ENCODE data around the gene ATPAF1. TPM values are rescaled to one million over a fixed set of nuclear protein-coding genes. Genes with fewer than 3 reads are reported as not detected.

The ATPAF1 gene
- polyA plus RNA-seq, 2 of the 4 experiments (the other 2 are of a cell fraction) = 28.9 to 63.7 TPM

GRCh38 chr1:46611691-46612221 is 56.4 kb downstream of the ATPAF1 start:
- CTCF ChIA-PET = interaction anchor here (2.1 kb wide), 1 partner anchor 12 kb away, joined by 7 read pairs; no protein-coding TSS in a partner anchor
- POLR2A ChIA-PET = interaction anchor here (0.7 to 1.4 kb wide), 2 partner anchors 7 to 57 kb away, joined by 4 to 6 read pairs; partner anchors contain the start of gene MKNK1
- 37% methylated on average over 5 of the region's 7 CpGs for WGBS (ENCODE audit: missing lambda C conversion rate)
- Histone ChIP-seq H3K4me3 (no peak overlapping the region), H3K4me2 (peak overlapping the region; percentile 60), H3K27ac (peak overlapping the region; percentile 66 to 83), H3K9me3 (no peaks in the 10 kb centered on the region), H3K4me1 (peaks cover 36% of the 10 kb centered on the region)
- FAIRE-seq (no peak), DNase-seq (ENCODE audit: low read depth in 1 of 2, low spot score in 1 of 2) (peak in 1 of 2 experiments; percentile 56), ATAC-seq (peak; percentile 25 to 41; a peak in 3 of 6 replicates)
- TF ChIP-seq NFE2L2 (conservative IDR thresholded peaks at IDR 0.05; ENCODE audit: low read length) = no peak
- TF ChIP-seq CEBPB (IDR thresholded peaks at IDR 0.05) = no peak
- TF ChIP-seq MAFK (IDR thresholded peaks at IDR 0.05; ENCODE audit: partially characterized antibody) = peak; percentile 59

- ATAC-seq (no peak), FAIRE-seq (no peak), DNase-seq (ENCODE audit: low read depth in 1 of 2, low spot score in 1 of 2) (no peak)
- Histone ChIP-seq H3K9me3 (no peaks in the 10 kb centered on the region), H3K4me2 (no peak overlapping the region), H3K27ac (no peak overlapping the region), H3K4me3 (no peak overlapping the region), H3K4me1 (peaks cover 28% of the 10 kb centered on the region)
- 96% methylated on average over 6 of the region's 7 CpGs for WGBS (ENCODE audit: missing lambda C conversion rate)
- TF ChIP-seq JUNB (IDR thresholded peaks at IDR 0.05) (no peak), HEYL (CRISPR knock-in tag; IDR thresholded peaks at IDR 0.05) (no peak), CHD4 (IDR thresholded peaks at IDR 0.05; ENCODE audit: borderline replicate concordance) (no peak), CTCF (IDR thresholded peaks at IDR 0.05) (no peak), HOXB13 (CRISPR knock-in tag; IDR thresholded peaks at IDR 0.05; ENCODE audit: low read depth) (no peak), ESRRA (IDR thresholded peaks at IDR 0.05; ENCODE audit: borderline replicate concordance, low read length) (no peak), CBX2 (IDR thresholded peaks at IDR 0.05; ENCODE audit: borderline replicate concordance, low read depth) (no peak), CHD2 (IDR thresholded peaks at IDR 0.05; ENCODE audit: low read length, partially characterized antibody) (no peak), BCL3 (IDR thresholded peaks at IDR 0.05) (no peak), ZC3H11A (IDR thresholded peaks at IDR 0.05) (no peak)
- CTCF ChIA-PET = interaction anchor here (0.6 to 1.3 kb wide), 4 partner anchors 10 to 140 kb away, joined by 3 to 4 read pairs (median 4); no protein-coding TSS in a partner anchor
- POLR2A ChIA-PET = no interaction called here
Observed at GRCh38 chr1:46607345-46608130, 60.6 kb downstream of the ATPAF1 start.

- CTCF ChIA-PET = interaction anchor here (0.6 to 1.5 kb wide), 5 partner anchors 10 to 141 kb away, joined by 3 to 4 read pairs (median 3); no protein-coding TSS in a partner anchor
- FAIRE-seq (no peak), DNase-seq (ENCODE audit: low read depth in 1 of 2, low spot score in 1 of 2) (no peak), ATAC-seq (no peak)
- Histone ChIP-seq H3K4me3 (no peak overlapping the region), H3K4me2 (no peak overlapping the region), H3K9me3 (no peaks in the 10 kb centered on the region), H3K4me1 (peaks cover 16% of the 10 kb centered on the region), H3K27ac (no peak overlapping the region)
- POLR2A ChIA-PET = no interaction called here
- WGBS (ENCODE audit: missing lambda C conversion rate) = 100% methylated on average over 2 of the region's 2 CpGs
- TF ChIP-seq ZSCAN20 (CRISPR knock-in tag; IDR thresholded peaks at IDR 0.05) = no peak
- TF ChIP-seq FOSL2 (IDR thresholded peaks at IDR 0.05) = no peak
- no peak for TF ChIP-seq FOSL2 (CRISPR knock-in tag; IDR thresholded peaks at IDR 0.05)
- no peak for TF ChIP-seq HES2 (IDR thresholded peaks at IDR 0.05)
- TF ChIP-seq EHMT2 (IDR thresholded peaks at IDR 0.05; ENCODE audit: low read depth) = no peak
- TF ChIP-seq NR3C1 (IDR thresholded peaks at IDR 0.05) = no peak
- TF ChIP-seq ZNF302 (CRISPR knock-in tag; IDR thresholded peaks at IDR 0.05) = no peak
- no peak for TF ChIP-seq RNF2 (IDR thresholded peaks at IDR 0.05; ENCODE audit: borderline replicate concordance, low read depth)
- no peak for TF ChIP-seq ELK1 (IDR thresholded peaks at IDR 0.05; ENCODE audit: low read depth, low read length)
- no peak for TF ChIP-seq CTCF (IDR thresholded peaks at IDR 0.05)
- TF ChIP-seq HOXB13 (CRISPR knock-in tag; IDR thresholded peaks at IDR 0.05; ENCODE audit: low read depth) = no peak
- no peak for TF ChIP-seq RCOR1 (IDR thresholded peaks at IDR 0.05; ENCODE audit: low read depth, low read length)
- no peak for TF ChIP-seq NPAS2 (CRISPR knock-in tag; IDR thresholded peaks at IDR 0.05; ENCODE audit: borderline replicate concordance)
Observed at GRCh38 chr1:46606255-46606965, 61.8 kb downstream of the ATPAF1 start.
